ENCODE measurements around the gene CEL.
A peak's percentile ranks its signal among the peaks of the same experiment; 100 is the strongest.

The CEL gene

GRCh38 chr9:133073086-133074014 lies 11.6 kb downstream of the CEL start:
- no peak overlapping the region for H3K4me3 ChIP-seq (ENCODE audit: low read depth, low read length)
- ChIA-PET CTCF (interaction anchor here (1.2 to 3.9 kb wide), 5 partner anchors 25 to 112 kb away, joined by 4 to 30 read pairs (median 5); no protein-coding TSS in a partner anchor), POLR2A (no interaction called here)
- H3K27ac ChIP-seq (ENCODE audit: extremely low read depth, low read depth, low read length) = no peak overlapping the region
- TF ChIP-seq ZNF24 (tag by site-specific recombination; IDR thresholded peaks at IDR 0.05) (no peak), ZBTB26 (tag by site-specific recombination; optimal IDR thresholded peaks at IDR 0.05) (no peak), SALL2 (tag by site-specific recombination; IDR thresholded peaks at IDR 0.05; ENCODE audit: borderline replicate concordance) (no peak), PRDM6 (tag by site-specific recombination; IDR thresholded peaks at IDR 0.05) (no peak), ZNF449 (tag by site-specific recombination; IDR thresholded peaks at IDR 0.05) (no peak), HOXC10 (CRISPR knock-in tag; IDR thresholded peaks at IDR 0.05) (no peak), ZNF76 (tag by site-specific recombination; IDR thresholded peaks at IDR 0.05; ENCODE audit: borderline replicate concordance, low read depth) (no peak), ZNF223 (tag by site-specific recombination; IDR thresholded peaks at IDR 0.05) (no peak), PRDM4 (tag by site-specific recombination; IDR thresholded peaks at IDR 0.05) (no peak)
- no peaks in the 10 kb centered on the region for H3K9me3 ChIP-seq (ENCODE audit: control insufficient read depth, insufficient read depth, low read depth, low read length)
- no peaks in the 10 kb centered on the region for H3K4me1 ChIP-seq (ENCODE audit: control insufficient read depth, insufficient read depth, low read length)
- H3K36me3 ChIP-seq (ENCODE audit: control insufficient read depth in 2 of 2, insufficient read depth in 1 of 2, low read length in 2 of 2) = no peaks in the 10 kb centered on the region

- no peak overlapping the region for H3K27ac ChIP-seq (ENCODE audit: extremely low read depth, low read depth, low read length)
- POLR2A ChIA-PET = no interaction called here
- CTCF ChIA-PET = interaction anchor here (0.7 to 3.9 kb wide), 6 partner anchors 26 to 112 kb away, joined by 4 to 30 read pairs (median 5); no protein-coding TSS in a partner anchor
These were observed 12.4 kb downstream of the CEL start for GRCh38 chr9:133074111-133074651.

GRCh38 chr9:133075925-133076630 lies 14.3 kb downstream of the CEL start:
- no peak overlapping the region for H3K4me3 ChIP-seq (ENCODE audit: low read depth, low read length)
- TF ChIP-seq ZBTB21 (tag by site-specific recombination; IDR thresholded peaks at IDR 0.05) (no peak), GLI4 (tag by site-specific recombination; IDR thresholded peaks at IDR 0.05) (no peak), ZNF707 (tag by site-specific recombination; IDR thresholded peaks at IDR 0.05) (no peak)
- H3K4me1 ChIP-seq (ENCODE audit: control insufficient read depth, insufficient read depth, low read length) = no peaks in the 10 kb centered on the region
- ChIA-PET CTCF (interaction anchor here (0.7 to 3.9 kb wide), 9 partner anchors 16 to 651 kb away, joined by 3 to 30 read pairs (median 4); no protein-coding TSS in a partner anchor), POLR2A (interaction anchor here (0.8 kb wide), 1 partner anchor 69 kb away, joined by 4 read pairs; no protein-coding TSS in a partner anchor)
- no peak overlapping the region for H3K27ac ChIP-seq (ENCODE audit: extremely low read depth, low read depth, low read length)
- no peaks in the 10 kb centered on the region for H3K9me3 ChIP-seq (ENCODE audit: control insufficient read depth, insufficient read depth, low read depth, low read length)
- H3K36me3 ChIP-seq (ENCODE audit: control insufficient read depth in 2 of 2, insufficient read depth in 1 of 2, low read length in 2 of 2) = no peaks in the 10 kb centered on the region

More at GRCh38 chr9:133074111-133074651, 12.4 kb downstream of the CEL start:
- H3K36me3 ChIP-seq (ENCODE audit: control insufficient read depth in 2 of 2, insufficient read depth in 1 of 2, low read length in 2 of 2) = no peaks in the 10 kb centered on the region
- no peaks in the 10 kb centered on the region for H3K4me1 ChIP-seq (ENCODE audit: control insufficient read depth, insufficient read depth, low read length)
- H3K4me3 ChIP-seq (ENCODE audit: low read depth, low read length) = no peak overlapping the region
- H3K9me3 ChIP-seq (ENCODE audit: control insufficient read depth, insufficient read depth, low read depth, low read length) = no peaks in the 10 kb centered on the region
- TF ChIP-seq ZNF121 (tag by site-specific recombination; IDR thresholded peaks at IDR 0.05) = peak; percentile 67
- no peak for TF ChIP-seq HOXD13 (CRISPR knock-in tag; IDR thresholded peaks at IDR 0.05; ENCODE audit: borderline replicate concordance)

Measured in HEK293 (cell line).